ENCODE data around the gene IL2RA. TPM values are rescaled to one million over a fixed set of nuclear protein-coding genes. Genes with fewer than 3 reads are reported as not detected.

Gene IL2RA
- total and polyA plus RNA-seq, 2 donors from 2014 or later, result 0.54 to 11.9 TPM

- H3K27me3 ChIP-seq (ENCODE audit: control insufficient read depth, insufficient read depth, low read length), result no peaks in the 10 kb centered on the region
- no peaks in the 10 kb centered on the region for H3K36me3 ChIP-seq (ENCODE audit: control insufficient read depth in 2 of 3, insufficient read depth in 3 of 3, low read length in 3 of 3)
- intact Hi-C loops (cut with DNase I), result no loop called here
- TF ChIP-seq CTCF (IDR thresholded peaks at IDR 0.05; ENCODE audit: borderline replicate concordance, extremely low read depth, insufficient read depth), result no peak
- peaks cover 0 to 3% (median 0%) of the 10 kb centered on the region in 3 donors for H3K4me1 ChIP-seq (ENCODE audit: control insufficient read depth in 2 of 3, insufficient read depth in 2 of 3, low read depth in 1 of 3, low read length in 3 of 3)
- no peak overlapping the region for H3K27ac ChIP-seq (ENCODE audit: low read depth in 2 of 2, low read length in 2 of 2)
- DNase-seq, result no peak
- no peak overlapping the region for H3K9ac ChIP-seq (ENCODE audit: low read length in 3 of 3)
- no peak overlapping the region for H3K4me3 ChIP-seq (ENCODE audit: low read length in 3 of 3)
- no peaks in the 10 kb centered on the region for H3K9me3 ChIP-seq (ENCODE audit: control insufficient read depth in 2 of 3, insufficient read depth in 1 of 3, low read length in 3 of 3)
- peak; percentile 75 for FAIRE-seq
These were observed 93.3 kb downstream of the IL2RA start for GRCh38 chr10:5968681-5969453.

GRCh38 chr10:5968037-5968680 is 94.0 kb downstream of the IL2RA start:
- intact Hi-C loops (cut with DNase I), result no loop called here
- Histone ChIP-seq H3K27me3 (ENCODE audit: control insufficient read depth, insufficient read depth, low read length) (no peaks in the 10 kb centered on the region), H3K4me1 (ENCODE audit: control insufficient read depth in 2 of 3, insufficient read depth in 2 of 3, low read depth in 1 of 3, low read length in 3 of 3) (peaks cover 0 to 3% (median 0%) of the 10 kb centered on the region in 3 donors), H3K4me3 (ENCODE audit: low read length in 3 of 3) (no peak overlapping the region), H3K36me3 (ENCODE audit: control insufficient read depth in 2 of 3, insufficient read depth in 3 of 3, low read length in 3 of 3) (no peaks in the 10 kb centered on the region), H3K9ac (ENCODE audit: low read length in 3 of 3) (no peak overlapping the region), H3K27ac (ENCODE audit: low read depth in 2 of 2, low read length in 2 of 2) (no peak overlapping the region), H3K9me3 (ENCODE audit: control insufficient read depth in 2 of 3, insufficient read depth in 1 of 3, low read length in 3 of 3) (no peaks in the 10 kb centered on the region)
- DNase-seq (no peak), FAIRE-seq (no peak)
- TF ChIP-seq CTCF (IDR thresholded peaks at IDR 0.05; ENCODE audit: borderline replicate concordance, extremely low read depth, insufficient read depth), result no peak

- Histone ChIP-seq H3K4me1 (ENCODE audit: control insufficient read depth in 2 of 3, insufficient read depth in 2 of 3, low read depth in 1 of 3, low read length in 3 of 3) (peaks cover 0 to 3% (median 0%) of the 10 kb centered on the region in 3 donors), H3K27ac (ENCODE audit: low read depth in 2 of 2, low read length in 2 of 2) (no peak overlapping the region), H3K27me3 (ENCODE audit: control insufficient read depth, insufficient read depth, low read length) (no peaks in the 10 kb centered on the region), H3K9ac (ENCODE audit: low read length in 3 of 3) (no peak overlapping the region), H3K9me3 (ENCODE audit: control insufficient read depth in 2 of 3, insufficient read depth in 1 of 3, low read length in 3 of 3) (no peaks in the 10 kb centered on the region), H3K4me3 (ENCODE audit: low read length in 3 of 3) (no peak overlapping the region), H3K36me3 (ENCODE audit: control insufficient read depth in 2 of 3, insufficient read depth in 3 of 3, low read length in 3 of 3) (no peaks in the 10 kb centered on the region)
- FAIRE-seq (no peak), DNase-seq (peak in 2 of 5 donors; percentile 30 to 54)
- intact Hi-C loops (cut with DNase I), result no loop called here
- TF ChIP-seq CTCF (IDR thresholded peaks at IDR 0.05; ENCODE audit: borderline replicate concordance, extremely low read depth, insufficient read depth), result no peak
These were observed 96.9 kb downstream of the IL2RA start for GRCh38 chr10:5965266-5965665.

Measured in kidney (tissue), 14 donors.